HepG2 (cell line): ENCODE data around the gene ANO10. TPM values are rescaled to one million over a fixed set of nuclear protein-coding genes. Genes with fewer than 3 reads are reported as not detected.
A peak's percentile ranks its signal among the peaks of the same experiment; 100 is the strongest.

ENCODE experiments used
- ATAC-seq: fragments of 200-7000 bp; cut with Tn5 transposase; 3 replicates; pipeline ENCODE4 v1.9.1; 2020; ENCODE audit warnings: mild to moderate bottlenecking, moderate library complexity
- BruUV-seq: library from RNA; stranded (reverse); fragments of 400-500 nt; replicated peaks from 2 replicates; lab custom pipeline; 2021; lab: Mats Ljungman, UMichigan
- CTCF ChIA-PET: fragments of 300-600 bp; formaldehyde crosslinking; extraction: SDS; loops from one replicate; lab custom pipeline; 2021; ENCODE audit warnings: low total read pairs, inconsistent platforms, low intra/inter-chr PET ratio; lab: Yijun Ruan, JAX
- POLR2A ChIA-PET: fragments of 350-600 bp; sonication (Branson Sonifier 250); formaldehyde crosslinking; loops from one replicate; lab custom pipeline; 2020; ENCODE audit warnings: antibody characterized with exemption, inconsistent platforms; lab: Yijun Ruan, JAX
- DNase-seq: peaks from one replicate; pipeline ENCODE4 v3.0.0-alpha.2; 2015; ENCODE audit warnings: low spot score
- FAIRE-seq: peaks from 3 replicates; lab custom pipeline; 2011; peaks lifted over from hg19 to GRCh38; lab: Jason Lieb, UNC
- H2AFZ ChIP-seq: one replicate; pipeline ENCODE4 v1.6.1; 2011; ENCODE audit warnings: low read length, inconsistent platforms
- H3K27ac ChIP-seq: fragments of 300-600 bp; 3 replicates; pipeline ENCODE4 v1.8.0; 2011; ENCODE audit warnings: mixed run types, mild to moderate bottlenecking, mixed read lengths, low read length, inconsistent platforms; ENCODE audit not compliant: insufficient read depth; ENCODE audit errors: extremely low read length
- H3K27me3 ChIP-seq, 2 experiments: fragments of 200-600 bp in 1 of 2; 2 replicates in 1 of 2; 3 replicates in 1 of 2; pipeline versions ENCODE4 v1.6.0 to v1.8.0; 2011; ENCODE audit warnings: low read length in 2 of 2, mild to moderate bottlenecking in 2 of 2, moderate library complexity in 2 of 2, inconsistent platforms in 1 of 2; ENCODE audit not compliant: insufficient read depth in 2 of 2, control insufficient read depth in 1 of 2
- H3K36me3 ChIP-seq, 2 experiments: fragments of 200-600 bp in 1 of 2; replicated peaks in 1 of 2; 2 replicates in 1 of 2; 3 replicates in 1 of 2; pipeline versions ENCODE4 v1.5.1 to v1.8.0; 2011; ENCODE audit warnings: low read length in 2 of 2, inconsistent platforms in 1 of 2; ENCODE audit not compliant: insufficient read depth in 2 of 2, control insufficient read depth in 1 of 2
- H3K4me1 ChIP-seq: 2 replicates; pipeline ENCODE4 v1.5.1; 2012; ENCODE audit warnings: low read length, inconsistent platforms; ENCODE audit not compliant: insufficient read depth
- H3K4me2 ChIP-seq: 2 replicates; pipeline ENCODE4 v1.6.0; 2011; ENCODE audit warnings: low read depth, low read length, inconsistent platforms
- H3K4me3 ChIP-seq, 3 experiments: fragments of 200-600 bp in 1 of 3; sonication (generic), shearing (Covaris generic) in 1 of 3; replicated peaks in 1 of 3; 2 replicates each; pipeline ENCODE4 v1.5.1; 2011 to 2016; ENCODE audit warnings: low read length in 3 of 3, inconsistent platforms in 2 of 3, low read depth in 2 of 3, mild to moderate bottlenecking in 2 of 3, control low read depth in 1 of 3, mixed read lengths in 1 of 3; ENCODE audit not compliant: insufficient read depth in 1 of 3
- H3K79me2 ChIP-seq: one replicate; pipeline ENCODE4 v1.6.1; 2011; ENCODE audit warnings: low read length, inconsistent platforms; ENCODE audit not compliant: insufficient read depth
- H3K9ac ChIP-seq: 2 replicates; pipeline ENCODE4 v1.6.0; 2011; ENCODE audit warnings: mild to moderate bottlenecking, low read depth, low read length, inconsistent platforms; ENCODE audit not compliant: insufficient read depth
- H3K9me3 ChIP-seq: 2 replicates; pipeline ENCODE4 v1.5.1; 2012; ENCODE audit warnings: mild to moderate bottlenecking, low read length
- H4K20me1 ChIP-seq: 2 replicates; pipeline ENCODE4 v1.6.0; 2011; ENCODE audit warnings: inconsistent platforms, mild to moderate bottlenecking, low read length, moderate library complexity; ENCODE audit not compliant: insufficient read depth
- CHCHD3 ChIP-seq: sonication (generic); formaldehyde crosslinking; IDR thresholded peaks from 2 replicates; pipeline ENCODE4 v1.8.0; 2022; ENCODE audit warnings: mild to moderate bottlenecking, missing genetic modification reagents, moderate library complexity
- FOXK1 ChIP-seq: sonication (generic); formaldehyde crosslinking; IDR thresholded peaks from 2 replicates; pipeline ENCODE4 v1.4.0; 2020; ENCODE audit warnings: low read depth, missing genetic modification reagents, borderline replicate concordance
- LBX2 ChIP-seq: sonication (generic); formaldehyde crosslinking; IDR thresholded peaks from 2 replicates; pipeline ENCODE4 v1.5.0; 2020; ENCODE audit warnings: missing genetic modification reagents, mild to moderate bottlenecking, borderline replicate concordance
- MTF2 ChIP-seq: sonication (generic); formaldehyde crosslinking; IDR thresholded peaks from 2 replicates; pipeline ENCODE4 v1.5.0; 2020; ENCODE audit warnings: missing genetic modification reagents, borderline replicate concordance
- NFE2L1 ChIP-seq: sonication (generic); formaldehyde crosslinking; IDR thresholded peaks from 2 replicates; pipeline ENCODE4 v1.4.0; 2020; ENCODE audit warnings: missing genetic modification reagents, mild to moderate bottlenecking, borderline replicate concordance
- POGZ ChIP-seq: sonication (generic); formaldehyde crosslinking; IDR thresholded peaks from 2 replicates; pipeline ENCODE4 v1.4.0; 2020; ENCODE audit warnings: mild to moderate bottlenecking, missing genetic modification reagents
- SOX6 ChIP-seq, 2 experiments: fragments of 450-650 bp in 1 of 2; sonication (generic) in 1 of 2; formaldehyde crosslinking in 1 of 2; IDR thresholded peaks; 2 replicates each; pipeline versions ENCODE4 v1.4.0 to v1.6.1; 2017 to 2020; ENCODE audit warnings: antibody characterized with exemption in 1 of 2, mild to moderate bottlenecking in 1 of 2, missing genetic modification reagents in 1 of 2
- TFDP1 ChIP-seq: IDR thresholded peaks from 2 replicates; pipeline ENCODE4 v1.6.1; 2016; ENCODE audit warnings: missing compliant biosample characterization, missing genetic modification reagents, borderline replicate concordance
- ZMYM4 ChIP-seq: sonication (generic); formaldehyde crosslinking; IDR thresholded peaks from 2 replicates; pipeline ENCODE4 v1.8.1; 2023; ENCODE audit warnings: mild to moderate bottlenecking, missing genetic modification reagents
- ZNF460 ChIP-seq: sonication (generic); formaldehyde crosslinking; IDR thresholded peaks from 2 replicates; pipeline ENCODE4 v1.5.1; 2020; ENCODE audit warnings: missing genetic modification reagents, mild to moderate bottlenecking, borderline replicate concordance
- ZNF574 ChIP-seq: sonication (generic); formaldehyde crosslinking; IDR thresholded peaks from 2 replicates; pipeline ENCODE4 v1.4.0; 2020; ENCODE audit warnings: missing genetic modification reagents
- ZNF781 ChIP-seq: sonication (generic); formaldehyde crosslinking; IDR thresholded peaks from 2 replicates; pipeline ENCODE4 v1.5.1; 2020; ENCODE audit warnings: borderline replicate concordance, mild to moderate bottlenecking, missing genetic modification reagents; ENCODE audit errors: not compliant biosample characterization
- ZNF883 ChIP-seq: sonication (generic); formaldehyde crosslinking; IDR thresholded peaks from 2 replicates; pipeline ENCODE4 v1.5.1; 2020; ENCODE audit warnings: mild to moderate bottlenecking, missing genetic modification reagents; ENCODE audit errors: not compliant biosample characterization
- WGBS: methylation state at CpG from one replicate; pipeline ENCODE4 v1.1.6; 2017; ENCODE audit warnings: low lambda C conversion rate; 5-methylcytosine and 5-hydroxymethylcytosine counted together
- in situ Hi-C: cut with HindIII; loops from 2 replicates; pipeline ENCODE4 v1.10.0; 2017; ENCODE audit warnings: low pct_unique_long_range_greater_than_20kb; ENCODE audit not compliant: extremely low pct_ligation_motif_present
- intact Hi-C: fragments of 100-400 bp; cut with micrococcal nuclease; formaldehyde crosslinking; loops from one replicate; pipeline ENCODE4 v1.10.0; 2022; ENCODE audit not compliant: unreplicated experiment
- polyA plus RNA-seq, 8 experiments: library from polyadenylated mRNA; depleted of rRNA in 3 of 8; stranded (reverse) in 7 of 8; unstranded in 1 of 8; fragments of >200 nt; fragmentation: Illumina TruSeq in 4 of 8; extraction: Trizol in 4 of 8; gene quantifications; 2 replicates each; pipeline versions ENCODE4 v1.2.1 to v1.2.3, GENCODE V29; 2011 to 2016; ENCODE audit warnings: low read depth in 4 of 8, missing spikeins in 1 of 8, mixed read lengths in 1 of 8; ENCODE audit not compliant: insufficient read depth in 1 of 8
- total RNA-seq, 5 experiments: library from RNA; depleted of rRNA; stranded (reverse); fragments of >200 nt; fragmentation: Illumina TruSeq; extraction: Trizol; gene quantifications; 2 replicates each; pipeline ENCODE4 v1.2.3, GENCODE V29; 2016; ENCODE audit warnings: low read depth in 1 of 5

ANO10 gene
- total and polyA plus RNA-seq, 2 of the 13 experiments (the other 11 are each of a cell fraction or from before 2014, with no cell fraction given) = 10.4 to 13.1 TPM

GRCh38 chr3:43583481-43583880 lies 38.3 kb downstream of the ANO10 start:
- H3K4me3 ChIP-seq = no peak overlapping the region
- H3K36me3 ChIP-seq = no peaks in the 10 kb centered on the region
- ATAC-seq (no peak), DNase-seq (no peak), FAIRE-seq (no peak)
- H3K79me2 ChIP-seq = no peaks in the 10 kb centered on the region
- BruUV-seq = no TSS peak
- WGBS = 92% methylated on average over 4 of the region's 4 CpGs
- in situ Hi-C loops (no loop called here), intact Hi-C loops (no loop called here)
- no peaks in the 10 kb centered on the region for H3K9me3 ChIP-seq
- POLR2A ChIA-PET = no interaction called here
- no peaks in the 10 kb centered on the region for H3K4me1 ChIP-seq
- CTCF ChIA-PET = no interaction called here
- H2AFZ ChIP-seq = no peak overlapping the region
- H3K9ac ChIP-seq = no peak overlapping the region
- TF ChIP-seq CHCHD3 (CRISPR knock-in tag) = no peak
- TF ChIP-seq ZNF574 (CRISPR knock-in tag) = peak; percentile 94
- TF ChIP-seq ZMYM4 = peak; percentile 45; the same call in 1 of the 2 replicates
- no peak overlapping the region for H3K4me2 ChIP-seq
- H3K27me3 ChIP-seq = no peaks in the 10 kb centered on the region
- H3K27ac ChIP-seq = no peak overlapping the region
- no peaks in the 10 kb centered on the region for H4K20me1 ChIP-seq

GRCh38 chr3:43582866-43583265 lies 38.9 kb downstream of the ANO10 start:
- CTCF ChIA-PET = no interaction called here

More at GRCh38 chr3:43582866-43583265, 38.9 kb downstream of the ANO10 start:
- Histone ChIP-seq H3K4me2 (no peak overlapping the region), H3K4me1 (no peaks in the 10 kb centered on the region), H3K9ac (no peak overlapping the region), H3K27me3 (no peaks in the 10 kb centered on the region), H3K79me2 (no peaks in the 10 kb centered on the region), H3K9me3 (no peaks in the 10 kb centered on the region), H3K4me3 (no peak overlapping the region), H2AFZ (no peak overlapping the region), H4K20me1 (no peaks in the 10 kb centered on the region), H3K27ac (no peak overlapping the region), H3K36me3 (no peaks in the 10 kb centered on the region)
- intact Hi-C loops (no loop called here), in situ Hi-C loops (no loop called here)
- BruUV-seq = no TSS peak
- FAIRE-seq (no peak), DNase-seq (no peak), ATAC-seq (no peak)
- 89% methylated on average over 1 of the region's 1 CpG for WGBS
- POLR2A ChIA-PET = no interaction called here
- TF ChIP-seq MTF2 (CRISPR knock-in tag) (no peak), POGZ (CRISPR knock-in tag) (no peak), LBX2 (CRISPR knock-in tag) (no peak), NFE2L1 (CRISPR knock-in tag) (no peak), ZNF883 (CRISPR knock-in tag) (no peak), FOXK1 (CRISPR knock-in tag) (no peak), TFDP1 (CRISPR knock-in tag) (no peak), ZNF460 (CRISPR knock-in tag) (no peak), ZNF781 (CRISPR knock-in tag) (no peak), SOX6 (IDR thresholded peaks at IDR 0.05) (no peak), SOX6 (CRISPR knock-in tag; IDR thresholded peaks at IDR 0.05) (no peak)
